ENCODE data around the gene SELENON.

- no peak for TF ChIP-seq RBFOX2 (IDR thresholded peaks at IDR 0.05; ENCODE audit: low read depth, low read length)
- no peak for TF ChIP-seq EP300 (IDR thresholded peaks at IDR 0.05; ENCODE audit: low read length)
- no peak for TF ChIP-seq ZNF644 (tag; IDR thresholded peaks at IDR 0.05; ENCODE audit: low read depth)
- no peak for TF ChIP-seq CTCF (IDR thresholded peaks at IDR 0.05 in 2 of 3, conservative IDR thresholded peaks at IDR 0.05 in 1 of 3; ENCODE audit: insufficient read depth in 2 of 3, low read depth in 1 of 3, low read length in 3 of 3)
- TF ChIP-seq NBN (IDR thresholded peaks at IDR 0.05; ENCODE audit: low read depth): no peak
- no peak for TF ChIP-seq ILF3 (IDR thresholded peaks at IDR 0.05; ENCODE audit: borderline replicate concordance)
- TF ChIP-seq RFX5 (IDR thresholded peaks at IDR 0.05; ENCODE audit: low read depth, low read length): no peak
- no peak for TF ChIP-seq MCM2 (IDR thresholded peaks at IDR 0.05; ENCODE audit: low read depth)
- no peak for TF ChIP-seq CBX5 (IDR thresholded peaks at IDR 0.05; ENCODE audit: borderline replicate concordance, low read depth)
- TF ChIP-seq CC2D1A (IDR thresholded peaks at IDR 0.05): no peak
- no peak for TF ChIP-seq FOXA3 (CRISPR knock-in tag; conservative IDR thresholded peaks at IDR 0.05 in 1 of 2, IDR thresholded peaks at IDR 0.05 in 1 of 2)
- TF ChIP-seq TBP (optimal IDR thresholded peaks at IDR 0.05; ENCODE audit: low read depth, low read length): no peak
- no peak for TF ChIP-seq THRA (IDR thresholded peaks at IDR 0.05)
- TF ChIP-seq ZNF785 (CRISPR knock-in tag; IDR thresholded peaks at IDR 0.05): no peak
Observed at GRCh38 chr1:25766721-25767436, 33.1 kb upstream of the SELENON start.

Data from K562 (cell line).